Endothelial cell of umbilical vein (primary cell): ENCODE data around the gene RALGAPB. TPM values are rescaled to one million over a fixed set of nuclear protein-coding genes. Genes with fewer than 3 reads are reported as not detected.

ENCODE experiments used
- BruUV-seq: library from RNA; stranded (reverse); fragments of 400-500 nt; replicated peaks from 2 replicates; lab custom pipeline; 2021; lab: Mats Ljungman, UMichigan
- CTCF ChIA-PET: fragments of 300-600, 350-600 bp; sonication (Branson Sonifier 250); formaldehyde crosslinking; loops from one replicate; lab custom pipeline; 2021; ENCODE audit warnings: antibody characterized with exemption, inconsistent platforms; lab: Charles Lee
- POLR2A ChIA-PET: fragments of 300-600, 350-600 bp; sonication (Branson Sonifier 250); formaldehyde crosslinking; loops from one replicate; lab custom pipeline; 2021; ENCODE audit warnings: antibody characterized with exemption, inconsistent platforms; lab: Charles Lee
- DNase-seq: peaks from one replicate; pipeline ENCODE4 v3.0.0-alpha.2; 2011; ENCODE audit warnings: low read depth, low spot score
- FAIRE-seq: peaks from 2 replicates; lab custom pipeline; 2011; peaks lifted over from hg19 to GRCh38; lab: Jason Lieb, UNC
- H2AFZ ChIP-seq: 2 replicates; pipeline ENCODE4 v1.6.0; 2012; ENCODE audit warnings: low read depth, low read length, control low read depth, inconsistent platforms
- H3K27ac ChIP-seq: 2 replicates; pipeline ENCODE4 v1.5.1; 2011; ENCODE audit warnings: low read depth, mild to moderate bottlenecking, control low read depth, low read length, moderate library complexity; ENCODE audit not compliant: insufficient read depth
- H3K27me3 ChIP-seq, 2 experiments: 2 replicates each; pipeline versions ENCODE4 v1.6.0 to v1.6.1; 2011; ENCODE audit warnings: low read length in 2 of 2, mixed read lengths in 1 of 2; ENCODE audit not compliant: control insufficient read depth in 2 of 2, insufficient read depth in 2 of 2
- H3K36me3 ChIP-seq, 2 experiments: 2 replicates in 1 of 2; 3 replicates in 1 of 2; pipeline ENCODE4 v1.5.1; 2011; ENCODE audit warnings: low read length in 2 of 2, mild to moderate bottlenecking in 1 of 2, moderate library complexity in 1 of 2; ENCODE audit not compliant: control insufficient read depth in 2 of 2, insufficient read depth in 2 of 2; ENCODE audit errors: extremely low read depth in 1 of 2
- H3K4me1 ChIP-seq: 3 replicates; pipeline ENCODE4 v1.5.1; 2011; ENCODE audit warnings: mild to moderate bottlenecking, low read length; ENCODE audit not compliant: control insufficient read depth, insufficient read depth; ENCODE audit errors: extremely low read depth
- H3K4me2 ChIP-seq: 2 replicates; pipeline ENCODE4 v1.6.1; 2011; ENCODE audit warnings: low read length, control low read depth, mixed read lengths; ENCODE audit not compliant: insufficient read depth
- H3K4me3 ChIP-seq, 3 experiments: fragments of 200-600 bp in 1 of 3; sonication (generic), shearing (Covaris generic) in 1 of 3; replicated peaks in 1 of 3; 2 replicates each; pipeline ENCODE4 v1.5.1; 2011 to 2016; ENCODE audit warnings: control low read depth in 3 of 3, low read length in 3 of 3, mild to moderate bottlenecking in 2 of 3, inconsistent platforms in 1 of 3, low read depth in 1 of 3, moderate library complexity in 1 of 3; ENCODE audit not compliant: insufficient read depth in 1 of 3
- H3K79me2 ChIP-seq: 2 replicates; pipeline ENCODE4 v1.6.0; 2012; ENCODE audit warnings: low read length, inconsistent platforms; ENCODE audit not compliant: control insufficient read depth, insufficient read depth
- H3K9ac ChIP-seq: replicated peaks from 2 replicates; pipeline ENCODE3; 2011; ENCODE audit warnings: low read length, control low read depth; ENCODE audit not compliant: insufficient read depth; ENCODE audit errors: extremely low read depth
- H3K9me1 ChIP-seq: replicated peaks from 3 replicates; pipeline ENCODE4 v1.6.0; 2011; ENCODE audit warnings: mild to moderate bottlenecking, low read length; ENCODE audit not compliant: control insufficient read depth, insufficient read depth; ENCODE audit errors: extremely low read depth
- H3K9me3 ChIP-seq: replicated peaks from 2 replicates; pipeline ENCODE4 v1.5.1; 2012; ENCODE audit warnings: low read length, inconsistent platforms; ENCODE audit not compliant: control insufficient read depth, insufficient read depth
- H4K20me1 ChIP-seq: replicated peaks from 2 replicates; pipeline ENCODE3; 2011; ENCODE audit warnings: mild to moderate bottlenecking, low read length; ENCODE audit not compliant: control insufficient read depth, insufficient read depth; ENCODE audit errors: extremely low read depth
- CTCF ChIP-seq, 2 donors: IDR thresholded peaks; 1 replicate in 1 of 2; 2 replicates in 1 of 2; pipeline ENCODE4 v1.5.1; 2011; ENCODE audit warnings: low read length in 2 of 2, mild to moderate bottlenecking in 2 of 2, moderate library complexity in 2 of 2, control low read depth in 1 of 2, inconsistent platforms in 1 of 2, low read depth in 1 of 2; ENCODE audit not compliant: insufficient read depth in 1 of 2; ENCODE audit errors: extremely low read depth in 1 of 2
- EZH2 ChIP-seq: IDR thresholded peaks from 2 replicates; pipeline ENCODE4 v1.6.1; 2012; ENCODE audit warnings: borderline replicate concordance, low read depth, mild to moderate bottlenecking, moderate library complexity, low read length, inconsistent platforms; ENCODE audit not compliant: severe bottlenecking
- FOS ChIP-seq: IDR thresholded peaks from 2 replicates; pipeline ENCODE4 v1.6.1; 2011; ENCODE audit warnings: mild to moderate bottlenecking, low read length, moderate library complexity, borderline replicate concordance; ENCODE audit not compliant: insufficient read depth
- GATA2 ChIP-seq: IDR thresholded peaks from 2 replicates; pipeline ENCODE4 v1.7.0; 2011; ENCODE audit warnings: low read depth, mild to moderate bottlenecking, moderate library complexity, mixed read lengths, low read length; ENCODE audit not compliant: insufficient read length, insufficient read depth
- JUN ChIP-seq: IDR thresholded peaks from 2 replicates; pipeline ENCODE4 v1.6.1; 2011; ENCODE audit warnings: borderline replicate concordance, low read depth; ENCODE audit not compliant: insufficient read length, insufficient read depth
- MAX ChIP-seq: IDR thresholded peaks from 2 replicates; pipeline ENCODE4 v1.6.1; 2011; ENCODE audit not compliant: insufficient read depth, insufficient read length
- MYC ChIP-seq: IDR thresholded peaks from one replicate; pipeline ENCODE4 v1.6.1; 2011; ENCODE audit warnings: mild to moderate bottlenecking, low read depth, low read length
- POLR2A ChIP-seq: IDR thresholded peaks from 2 replicates; pipeline ENCODE4 v1.6.1; 2012; ENCODE audit warnings: low read depth, mild to moderate bottlenecking, control low read depth, low read length
- POLR2AphosphoS5 ChIP-seq: IDR thresholded peaks from 2 replicates; pipeline ENCODE4 v1.6.1; 2012; ENCODE audit warnings: low read depth, mild to moderate bottlenecking, control low read depth, low read length, moderate library complexity; ENCODE audit not compliant: insufficient read depth
- dilution Hi-C: fragments of 300-500 bp; cut with MboI; formaldehyde crosslinking; loops from one replicate; pipeline ENCODE4 v1.15.0; 2019; ENCODE audit warnings: low sequenced_read_pairs; ENCODE audit not compliant: extremely low pct_ligation_motif_present
- intact Hi-C: fragments of 100-400 bp; cut with micrococcal nuclease; formaldehyde crosslinking; loops from one replicate; pipeline ENCODE4 v1.10.0; 2022
- polyA plus RNA-seq, 4 experiments: library from polyadenylated mRNA; depleted of rRNA in 3 of 4; stranded (reverse) in 3 of 4; unstranded in 1 of 4; fragments of >200 nt; gene quantifications; 2 replicates each; pipeline versions ENCODE4 v1.2.1 to v1.2.3, GENCODE V29; 2011 to 2012; ENCODE audit warnings: missing spikeins in 1 of 4
- total RNA-seq: library from RNA; stranded (reverse); gene quantifications from 2 replicates; pipeline ENCODE4 v1.2.3, GENCODE V29; 2021

Gene RALGAPB
- total and polyA plus RNA-seq, 2 donors (not counting 3 experiments of a cell fraction or from before 2014, with no cell fraction given) = 12.8 to 38.7 TPM

- no TSS peak for BruUV-seq
- Histone ChIP-seq H3K27me3 (peaks cover 11 to 15% of the 10 kb centered on the region in 2 experiments), H3K9me1 (no peaks in the 10 kb centered on the region), H3K36me3 (no peaks in the 10 kb centered on the region), H3K9ac (no peak overlapping the region), H3K9me3 (no peaks in the 10 kb centered on the region), H3K4me2 (no peak overlapping the region), H3K4me3 (no peak overlapping the region), H3K79me2 (no peaks in the 10 kb centered on the region), H3K4me1 (no peaks in the 10 kb centered on the region), H3K27ac (no peak overlapping the region), H2AFZ (no peak overlapping the region), H4K20me1 (no peaks in the 10 kb centered on the region)
- ChIA-PET POLR2A (no interaction called here), CTCF (interaction anchor here (1.0 kb wide), 1 partner anchor 42 kb away, joined by 3 read pairs; no protein-coding TSS in a partner anchor)
- intact Hi-C loops = no loop called here
- TF ChIP-seq MAX (no peak), POLR2A (no peak)
- dilution Hi-C loops = no loop called here
- FAIRE-seq = no peak
- DNase-seq = no peak
Measured at GRCh38 chr20:38616457-38616856, 143.8 kb downstream of the RALGAPB start.

GRCh38 chr20:38617011-38617829 is 144.6 kb downstream of the RALGAPB start:
- H4K20me1 ChIP-seq = no peaks in the 10 kb centered on the region
- no peak for TF ChIP-seq EZH2
- TF ChIP-seq FOS = no peak
- TF ChIP-seq GATA2 = no peak
- TF ChIP-seq MAX = no peak
- TF ChIP-seq CTCF (IDR thresholded peaks at IDR 0.05; ENCODE audit: extremely low read depth in 1 of 2, insufficient read depth in 1 of 2, low read depth in 1 of 2, low read length in 2 of 2) = no peak
- no peak for TF ChIP-seq POLR2AphosphoS5
- TF ChIP-seq MYC = no peak
- no peak for TF ChIP-seq JUN
- no peaks in the 10 kb centered on the region for H3K79me2 ChIP-seq
- no peaks in the 10 kb centered on the region for H3K36me3 ChIP-seq
- no peaks in the 10 kb centered on the region for H3K9me1 ChIP-seq
- no peaks in the 10 kb centered on the region for H3K4me1 ChIP-seq
- no TSS peak for BruUV-seq
- DNase-seq = no peak
- ChIA-PET CTCF (interaction anchor here (1.0 kb wide), 1 partner anchor 41 kb away, joined by 3 read pairs; no protein-coding TSS in a partner anchor), POLR2A (no interaction called here)
- dilution Hi-C loops = no loop called here
- no peak for FAIRE-seq
- H3K9me3 ChIP-seq = no peaks in the 10 kb centered on the region
- H2AFZ ChIP-seq = no peak overlapping the region
- no peak overlapping the region for H3K27ac ChIP-seq
- H3K27me3 ChIP-seq = peaks cover 11 to 15% of the 10 kb centered on the region in 2 experiments
- H3K4me3 ChIP-seq = no peak overlapping the region
- intact Hi-C loops = no loop called here
- no peak overlapping the region for H3K9ac ChIP-seq
- no peak overlapping the region for H3K4me2 ChIP-seq
